GM19193 (cell line): ENCODE data around the gene TEX10.

Experiments used
- POLR2A ChIP-seq: IDR thresholded peaks from 4 replicates; pipeline ENCODE4 v1.6.1; 2011; ENCODE audit not compliant: insufficient read depth, insufficient read length; ENCODE audit errors: extremely low read depth

TEX10 gene

DNA sequence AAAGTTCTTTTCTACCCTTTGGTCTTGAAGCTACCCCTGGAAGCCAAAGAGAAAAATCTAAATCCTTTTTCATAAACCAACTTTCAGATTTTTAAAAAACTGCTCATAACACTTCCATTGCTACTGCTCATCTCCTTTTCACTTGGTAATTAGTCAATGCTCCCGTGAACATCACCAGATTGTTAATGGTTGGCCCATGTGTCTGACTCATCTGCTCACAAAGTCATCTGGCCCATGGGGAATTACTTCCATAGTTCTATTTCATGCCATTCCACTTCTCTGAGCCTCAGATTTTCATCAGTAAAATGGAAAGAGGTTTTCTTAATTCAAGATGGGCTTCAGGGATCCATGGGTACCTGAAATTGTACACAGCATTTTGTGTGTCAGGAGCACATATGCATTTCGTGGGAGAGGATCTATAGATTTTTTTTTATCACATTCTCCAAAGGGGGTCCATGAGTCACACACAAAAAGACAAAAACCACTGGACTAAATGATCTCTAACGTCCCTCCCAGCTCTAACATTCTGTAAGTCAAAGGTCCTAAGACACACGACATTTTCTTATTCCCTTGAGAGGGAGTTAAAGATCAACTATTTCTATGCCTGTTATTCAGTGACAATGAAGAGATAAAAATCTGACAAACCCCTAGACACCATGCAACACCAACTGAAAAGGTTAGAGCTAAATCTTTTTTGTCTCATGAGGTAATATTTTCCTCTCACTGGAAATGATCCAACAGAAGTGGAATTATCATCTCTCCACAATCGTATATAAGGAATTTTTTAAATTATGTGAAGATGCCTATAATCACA lies 75.4 kb downstream of the TEX10 start:
- no peak for TF ChIP-seq POLR2A

DNA sequence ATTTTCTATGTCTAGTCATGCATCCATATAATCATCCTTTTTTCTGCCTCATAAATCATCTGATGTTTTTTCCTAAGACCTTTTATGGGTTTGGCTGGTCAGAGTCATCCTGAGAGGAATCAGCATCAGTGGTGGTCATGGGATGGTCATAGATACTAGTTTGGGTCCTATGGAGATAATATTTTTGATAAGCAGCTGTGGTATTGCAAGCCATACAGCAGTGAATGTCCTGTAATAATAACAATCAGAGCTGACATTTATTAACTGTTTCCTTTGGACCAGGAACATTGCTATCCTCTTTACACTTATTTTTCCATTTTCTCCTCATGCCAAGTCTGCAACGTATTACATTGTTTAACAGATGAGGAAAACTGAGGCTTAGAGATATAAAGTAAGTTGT lies 83.1 kb downstream of the TEX10 start:
- no peak for TF ChIP-seq POLR2A

DNA sequence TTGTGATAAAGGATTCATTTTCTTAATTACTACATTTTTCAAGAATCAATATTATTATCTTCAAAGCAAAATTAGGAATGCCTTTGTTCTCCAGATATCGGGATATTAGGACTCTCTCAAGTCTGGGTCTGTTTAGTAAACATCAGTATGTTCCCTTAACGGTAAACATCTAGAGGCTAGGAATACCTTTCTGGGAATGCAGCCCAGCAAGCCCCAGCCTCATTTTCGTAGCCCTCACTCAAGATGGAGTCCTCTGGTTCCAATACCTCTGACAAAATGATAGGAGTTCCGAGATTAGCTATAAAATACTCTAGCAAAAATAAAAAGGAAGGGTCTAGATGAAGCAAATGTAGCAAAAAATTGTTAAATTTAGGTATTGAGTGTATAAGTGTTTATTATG lies 84.5 kb downstream of the TEX10 start:
- TF ChIP-seq POLR2A: no peak

DNA sequence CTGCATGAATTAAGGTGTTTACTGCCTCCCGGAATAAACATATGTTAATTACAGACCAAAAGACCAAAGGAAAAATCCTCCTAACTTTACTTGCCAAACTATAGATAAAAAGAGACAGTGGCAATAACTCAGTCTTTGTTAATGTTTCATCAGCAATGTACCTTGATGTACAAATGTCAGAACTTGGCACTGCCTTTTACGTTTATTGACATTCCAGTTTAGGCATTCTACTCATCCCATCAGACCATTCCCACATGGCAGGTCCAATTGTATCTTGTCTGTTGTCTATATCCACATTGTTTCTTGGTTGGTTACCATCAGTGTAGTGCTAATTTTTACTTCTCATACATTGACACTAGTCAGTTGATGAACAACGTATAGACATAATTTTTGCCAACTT lies 85.5 kb downstream of the TEX10 start:
- no peak for TF ChIP-seq POLR2A
